Endothelial cell of coronary artery (primary cell): ENCODE measurements around the gene CLCNKA. TPM values are rescaled to one million over a fixed set of nuclear protein-coding genes. Genes with fewer than 3 reads are reported as not detected.

Experiments
- total RNA-seq: library from RNA; depleted of rRNA; stranded (reverse); fragments of >200 nt; gene quantifications from 2 replicates; pipeline ENCODE4 v1.2.3, GENCODE V29; 2014

Gene CLCNKA
- total RNA-seq = not detected in 2 replicates

DNA sequence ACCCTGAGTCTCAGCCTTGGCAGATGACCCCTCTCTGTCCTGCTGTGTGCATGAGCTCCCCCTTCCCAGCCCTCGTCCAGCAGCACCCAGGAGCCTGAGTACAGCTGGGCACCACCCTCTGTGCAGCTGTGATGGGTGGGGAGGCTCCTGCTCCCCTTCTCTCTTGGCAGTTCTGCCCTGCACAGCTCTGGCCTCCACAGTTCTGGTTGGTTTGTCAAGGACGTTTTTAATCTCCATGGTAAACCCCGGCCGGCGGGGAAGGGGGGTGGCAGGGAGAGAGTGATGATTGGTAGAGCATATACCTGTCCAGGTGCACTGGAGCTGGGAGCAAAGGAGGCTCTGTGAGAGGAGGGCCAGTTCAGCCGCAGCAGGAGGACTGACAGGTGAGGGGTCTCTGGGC is at the start of gene CLCNKA:
Gene CLCNKA (plus strand): TSS at position 356 of the 400 bp plus-strand sequence. CDS start 584 bp downstream, outside the sequence.

DNA sequence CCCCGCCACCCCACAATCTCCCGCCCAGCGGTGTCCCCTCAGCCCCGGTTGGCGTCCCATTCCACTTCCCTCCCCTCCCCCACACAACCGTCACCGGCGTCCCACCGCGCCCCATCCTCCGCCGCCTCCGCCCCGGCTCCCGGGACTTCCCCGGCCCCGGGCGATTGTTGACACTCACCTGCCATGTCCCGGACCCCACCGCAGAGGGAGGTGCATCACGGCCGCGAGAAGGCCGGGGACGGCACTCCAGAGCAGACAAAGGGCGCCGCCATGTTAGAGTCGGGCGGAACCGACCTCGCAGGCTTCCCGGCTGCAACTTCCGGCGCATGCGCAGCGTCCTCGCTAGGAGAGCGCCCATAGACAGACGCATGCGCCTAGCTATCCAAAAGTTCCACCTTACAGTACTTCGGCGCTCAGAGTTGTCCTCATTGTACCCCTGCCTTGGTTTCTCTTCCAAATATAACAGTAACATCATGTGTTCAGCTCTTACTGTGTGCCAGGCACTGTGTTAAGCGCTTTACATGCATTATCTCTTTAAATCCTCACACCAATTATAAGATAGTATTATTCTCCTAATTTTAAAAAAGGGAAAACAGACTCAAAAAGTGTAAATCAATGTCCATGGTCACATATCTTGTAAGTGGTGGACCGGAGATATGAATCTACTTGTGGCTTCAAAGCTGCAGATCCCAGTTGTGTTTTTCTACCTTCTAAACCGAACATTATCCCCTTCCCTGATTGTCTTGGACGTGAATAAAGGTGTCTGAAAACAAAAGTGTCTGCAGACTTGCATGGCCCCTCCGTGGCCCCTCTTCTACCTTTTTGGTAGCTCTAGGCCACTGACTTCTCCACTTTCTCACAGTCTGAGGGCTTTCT is 45.8 kb upstream of the CLCNKA start, which contains the start of gene ZBTB17:
Gene ZBTB17 (minus strand): TSS at position 297 of the 876 bp plus-strand sequence. CDS start 27,606 bp downstream, outside the sequence.

DNA sequence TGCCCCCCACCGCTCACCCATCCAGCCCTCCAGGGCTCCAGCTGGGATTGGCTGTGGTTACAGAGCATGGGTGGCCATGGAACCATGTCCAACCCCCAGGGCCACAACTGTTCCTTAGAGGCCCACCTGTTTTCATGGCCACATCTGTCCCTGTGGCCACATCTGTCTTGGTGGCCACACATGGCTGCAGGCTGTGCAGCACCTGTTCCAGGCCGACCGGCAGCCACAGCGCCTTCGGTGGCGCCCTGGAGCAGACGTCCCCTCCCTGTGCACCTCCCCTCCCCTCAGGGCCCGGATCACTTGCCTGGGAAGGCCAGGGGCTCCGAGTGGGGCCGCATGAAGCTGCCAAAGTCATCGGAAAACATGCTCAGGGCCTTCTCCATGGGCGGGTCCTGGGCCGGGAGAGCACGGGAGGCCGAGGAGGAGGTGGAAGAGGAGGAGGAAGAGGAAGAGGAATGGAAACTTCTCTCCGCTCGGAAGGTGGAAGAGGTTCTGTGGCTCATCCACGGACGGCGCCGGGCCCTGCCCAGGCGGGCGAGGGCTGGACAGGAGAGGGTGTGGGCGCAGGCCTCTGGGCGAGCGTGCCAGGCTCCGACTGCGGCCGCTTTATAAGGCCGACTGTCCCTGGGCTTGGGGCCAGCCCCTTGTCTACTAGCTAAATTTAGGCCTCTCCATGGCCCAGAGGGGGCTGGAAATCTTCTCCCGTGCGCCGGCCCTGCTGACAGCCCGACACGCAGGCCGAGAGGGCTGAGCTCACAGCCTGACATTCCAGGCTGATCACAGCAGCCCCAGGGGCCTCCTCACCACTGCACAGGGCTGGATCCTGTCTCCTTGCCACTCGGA is 4.2 kb upstream of the CLCNKA start, which contains the start of gene HSPB7:
Gene HSPB7 (minus strand): TSS at position 583 of the 843 bp plus-strand sequence. CDS start 80 bp downstream, at position 503.

DNA sequence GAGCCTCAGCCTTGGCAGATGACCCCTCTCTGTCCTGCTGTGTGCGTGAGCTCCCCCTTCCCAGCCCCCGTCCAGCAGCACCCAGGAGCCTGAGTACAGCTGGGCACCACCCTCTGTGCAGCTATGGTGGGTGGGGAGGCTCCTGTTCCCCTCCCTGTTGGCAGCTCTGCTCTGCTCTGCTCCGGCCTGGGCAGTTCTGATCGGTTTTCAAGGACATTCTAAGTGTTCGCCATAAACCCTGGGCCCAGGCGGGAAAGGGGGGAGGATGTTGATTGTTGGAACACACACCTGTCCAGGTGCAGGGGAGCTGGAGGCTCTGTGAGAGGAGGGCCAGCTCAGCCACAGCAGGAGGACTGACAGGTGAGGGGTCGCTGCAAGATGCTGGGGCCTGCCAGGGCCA is 21.7 kb downstream of the CLCNKA start, which contains the start of gene CLCNKB:
Gene CLCNKB (plus strand): TSS at position 262 of the 400 bp plus-strand sequence. CDS start 711 bp downstream, outside the sequence.

DNA sequence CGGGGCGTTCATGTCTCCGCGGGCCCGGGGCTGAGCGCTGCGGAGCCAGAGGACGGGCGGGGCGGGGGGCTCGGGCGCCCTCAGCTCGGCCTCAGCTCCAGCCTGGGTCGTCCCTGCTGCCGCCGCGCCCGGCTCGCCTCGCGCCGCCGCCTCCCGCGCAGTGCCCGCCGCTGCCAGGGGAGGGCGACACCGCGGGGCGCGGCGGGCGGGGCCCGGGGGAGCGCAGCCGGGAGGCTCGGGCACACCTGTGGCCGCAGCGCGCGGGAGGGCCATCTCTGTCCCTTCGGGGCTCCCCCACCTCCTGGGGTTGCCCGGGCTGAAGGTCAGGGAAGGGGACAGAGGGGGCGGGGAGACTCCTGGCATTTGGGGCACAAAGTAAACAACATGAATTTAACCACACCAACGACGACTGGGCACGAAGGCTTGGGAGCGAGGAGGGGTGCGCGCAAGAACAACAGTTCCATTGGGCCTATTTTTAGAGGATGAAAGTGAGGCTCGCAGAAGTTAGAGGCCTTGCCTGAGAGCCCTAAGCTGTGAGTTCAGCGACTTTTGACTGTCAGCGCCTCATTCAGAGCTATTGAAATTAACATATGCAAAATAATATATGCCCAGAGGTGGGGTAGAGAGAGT is 51.8 kb downstream of the CLCNKA start, which contains the start of gene FAM131C:
Gene FAM131C (minus strand): TSS at position 162 of the 630 bp plus-strand sequence. CDS start 209 bp downstream, outside the sequence.

Other genes with a start within 250 kb of the CLCNKA start
- gene UQCRHL, start 214.4 kb upstream of the CLCNKA start, total RNA-seq = 13.7 and 14.3 TPM in 2 replicates
- gene SPEN, start 174.3 kb upstream of the CLCNKA start, total RNA-seq = 16.4 and 27.1 TPM in 2 replicates
- gene ZBTB17, start 45.9 kb upstream of the CLCNKA start, total RNA-seq = 54.6 and 64.3 TPM in 2 replicates
- gene SRARP, start 17.8 kb upstream of the CLCNKA start, total RNA-seq = not detected in 2 replicates
- gene HSPB7, start 4.0 kb upstream of the CLCNKA start, total RNA-seq = 0.38 TPM in 1 of 2 replicates, not detected in the other
- gene CLCNKB, start 21.7 kb downstream of the CLCNKA start, total RNA-seq = not detected in 2 replicates
- gene FAM131C, start 51.6 kb downstream of the CLCNKA start, total RNA-seq = 0.09 TPM in 2 replicates
- gene EPHA2, start 134.0 kb downstream of the CLCNKA start, total RNA-seq = 110 and 142 TPM in 2 replicates
- 3.6 and 5.1 TPM in 2 replicates for gene ARHGEF19, start 190.6 kb downstream of the CLCNKA start, total RNA-seq
- 8.9 and 11.8 TPM in 2 replicates for gene CPLANE2, start 215.1 kb downstream of the CLCNKA start, total RNA-seq